ENCODE measurements around the gene SYNGR1.
A peak's percentile ranks its signal among the peaks of the same experiment; 100 is the strongest.

Gene SYNGR1

GRCh38 chr22:39371732-39372131, 21.9 kb downstream of the SYNGR1 start:
- DNase-seq (ENCODE audit: low spot score): no peak

GRCh38 chr22:39374191-39374590, 24.4 kb downstream of the SYNGR1 start:
- no peak for DNase-seq (ENCODE audit: low spot score)

- DNase-seq (ENCODE audit: low spot score): no peak
Measured at GRCh38 chr22:39374801-39375200, 25.0 kb downstream of the SYNGR1 start.

- DNase-seq (ENCODE audit: low spot score): no peak
Measured at GRCh38 chr22:39375646-39376045, 25.9 kb downstream of the SYNGR1 start.

- DNase-seq (ENCODE audit: low spot score): no peak
Measured at GRCh38 chr22:39379756-39380730, 30.3 kb downstream of the SYNGR1 start.

- no peak for DNase-seq (ENCODE audit: low spot score)
Measured at GRCh38 chr22:39381009-39381755, 31.4 kb downstream of the SYNGR1 start.

GRCh38 chr22:39381930-39382329, 32.1 kb downstream of the SYNGR1 start:
- DNase-seq (ENCODE audit: low spot score): no peak

- DNase-seq (ENCODE audit: low spot score): no peak
Measured at GRCh38 chr22:39382410-39382809, 32.6 kb downstream of the SYNGR1 start.

GRCh38 chr22:39383841-39384625, 34.2 kb downstream of the SYNGR1 start:
- DNase-seq (ENCODE audit: low spot score): no peak

GRCh38 chr22:39384750-39385480, 35.1 kb downstream of the SYNGR1 start:
- peak; percentile 73 for DNase-seq (ENCODE audit: low spot score)

- DNase-seq (ENCODE audit: low spot score): peak; percentile 99
Measured at GRCh38 chr22:39388261-39389011, 38.6 kb downstream of the SYNGR1 start.

- no peak for DNase-seq (ENCODE audit: low spot score)
Measured at GRCh38 chr22:39389420-39389819, 39.6 kb downstream of the SYNGR1 start.

GRCh38 chr22:39392341-39392948, 42.7 kb downstream of the SYNGR1 start:
- DNase-seq (ENCODE audit: low spot score): peak; percentile 74

- no peak for DNase-seq (ENCODE audit: low spot score)
Measured at GRCh38 chr22:39395936-39396796, 46.4 kb downstream of the SYNGR1 start.

- DNase-seq (ENCODE audit: low spot score): no peak
Measured at GRCh38 chr22:39396797-39397195, 47.0 kb downstream of the SYNGR1 start.

GRCh38 chr22:39401301-39401631, 51.5 kb downstream of the SYNGR1 start:
- no peak for DNase-seq (ENCODE audit: low spot score)

GRCh38 chr22:39405346-39406085, 55.7 kb downstream of the SYNGR1 start:
- no peak for DNase-seq (ENCODE audit: low spot score)

GRCh38 chr22:39408173-39408572, 58.4 kb downstream of the SYNGR1 start:
- DNase-seq (ENCODE audit: low spot score): no peak

GRCh38 chr22:39408807-39409206, 59.0 kb downstream of the SYNGR1 start:
- no peak for DNase-seq (ENCODE audit: low spot score)

All from HuH-7 (cell line).